ENCODE results near the gene ZFP36. TPM values are rescaled to one million over a fixed set of nuclear protein-coding genes. Genes with fewer than 3 reads are reported as not detected.
A peak's percentile ranks its signal among the peaks of the same experiment; 100 is the strongest.

Gene ZFP36, protein sequence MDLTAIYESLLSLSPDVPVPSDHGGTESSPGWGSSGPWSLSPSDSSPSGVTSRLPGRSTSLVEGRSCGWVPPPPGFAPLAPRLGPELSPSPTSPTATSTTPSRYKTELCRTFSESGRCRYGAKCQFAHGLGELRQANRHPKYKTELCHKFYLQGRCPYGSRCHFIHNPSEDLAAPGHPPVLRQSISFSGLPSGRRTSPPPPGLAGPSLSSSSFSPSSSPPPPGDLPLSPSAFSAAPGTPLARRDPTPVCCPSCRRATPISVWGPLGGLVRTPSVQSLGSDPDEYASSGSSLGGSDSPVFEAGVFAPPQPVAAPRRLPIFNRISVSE
- total RNA-seq: 100 to 1,000 TPM in 1 of 2 donors, 10 to 100 TPM in 1; 96.5 to 170 TPM

- no peaks in the 10 kb centered on the region for H3K27me3 ChIP-seq (replicated peaks; ENCODE audit: insufficient read depth)
- intact Hi-C loops (cut with DNase I): no loop called here
- peaks cover 8% of the 10 kb centered on the region for H3K4me1 ChIP-seq (replicated peaks)
- peak; percentile 92 for DNase-seq (ENCODE audit: low spot score)
- H3K9me3 ChIP-seq: no peaks in the 10 kb centered on the region
- peaks cover 8% of the 10 kb centered on the region in 2 donors for H3K36me3 ChIP-seq
- H3K27ac ChIP-seq: peak within 1 kb of the TSS; percentile 100
- under 1% methylated on average over 48 of the region's 56 CpGs for WGBS
- TF ChIP-seq, protein P1, sequence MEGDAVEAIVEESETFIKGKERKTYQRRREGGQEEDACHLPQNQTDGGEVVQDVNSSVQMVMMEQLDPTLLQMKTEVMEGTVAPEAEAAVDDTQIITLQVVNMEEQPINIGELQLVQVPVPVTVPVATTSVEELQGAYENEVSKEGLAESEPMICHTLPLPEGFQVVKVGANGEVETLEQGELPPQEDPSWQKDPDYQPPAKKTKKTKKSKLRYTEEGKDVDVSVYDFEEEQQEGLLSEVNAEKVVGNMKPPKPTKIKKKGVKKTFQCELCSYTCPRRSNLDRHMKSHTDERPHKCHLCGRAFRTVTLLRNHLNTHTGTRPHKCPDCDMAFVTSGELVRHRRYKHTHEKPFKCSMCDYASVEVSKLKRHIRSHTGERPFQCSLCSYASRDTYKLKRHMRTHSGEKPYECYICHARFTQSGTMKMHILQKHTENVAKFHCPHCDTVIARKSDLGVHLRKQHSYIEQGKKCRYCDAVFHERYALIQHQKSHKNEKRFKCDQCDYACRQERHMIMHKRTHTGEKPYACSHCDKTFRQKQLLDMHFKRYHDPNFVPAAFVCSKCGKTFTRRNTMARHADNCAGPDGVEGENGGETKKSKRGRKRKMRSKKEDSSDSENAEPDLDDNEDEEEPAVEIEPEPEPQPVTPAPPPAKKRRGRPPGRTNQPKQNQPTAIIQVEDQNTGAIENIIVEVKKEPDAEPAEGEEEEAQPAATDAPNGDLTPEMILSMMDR (IDR thresholded peaks at IDR 0.05): no peak
- TF ChIP-seq POLR2A (IDR thresholded peaks at IDR 0.05) (peak; percentile 96), POLR2AphosphoS5 (IDR thresholded peaks at IDR 0.05) (peak; percentile 94)
- H3K4me3 ChIP-seq: peak within 1 kb of the TSS; percentile 75 to 90
These were observed at the start of gene ZFP36 for GRCh38 chr19:39406656-39407409. Gene ZFP36 (plus strand): TSS chr19:39406847. CDS start chr19:39406905, 58 bp downstream.

- no peak for DNase-seq (ENCODE audit: low spot score)
- H3K9me3 ChIP-seq: no peaks in the 10 kb centered on the region
- no peaks in the 10 kb centered on the region for H3K27me3 ChIP-seq (replicated peaks; ENCODE audit: insufficient read depth)
- intact Hi-C loops (cut with DNase I): no loop called here
- no peaks in the 10 kb centered on the region for H3K4me1 ChIP-seq (replicated peaks)
- H3K36me3 ChIP-seq: peaks cover 14 to 16% of the 10 kb centered on the region in 2 donors
- 91% methylated on average over 3 of the region's 3 CpGs for WGBS
- TF ChIP-seq, protein P1 (IDR thresholded peaks at IDR 0.05): no peak
- TF ChIP-seq POLR2A (IDR thresholded peaks at IDR 0.05): no peak
- TF ChIP-seq POLR2AphosphoS5 (IDR thresholded peaks at IDR 0.05): no peak
- H3K27ac ChIP-seq: no peak overlapping the region
- no peak overlapping the region for H3K4me3 ChIP-seq
These were observed 47.6 kb upstream of the ZFP36 start for GRCh38 chr19:39359026-39359425.

- H3K9me3 ChIP-seq: no peaks in the 10 kb centered on the region
- no peak overlapping the region for H3K4me3 ChIP-seq
- H3K27me3 ChIP-seq (replicated peaks; ENCODE audit: insufficient read depth): no peaks in the 10 kb centered on the region
- no peaks in the 10 kb centered on the region for H3K4me1 ChIP-seq (replicated peaks)
- DNase-seq (ENCODE audit: low spot score): no peak
- 94% methylated on average over 1 of the region's 1 CpG for WGBS
- no peak for TF ChIP-seq POLR2A (IDR thresholded peaks at IDR 0.05)
- TF ChIP-seq POLR2AphosphoS5 (IDR thresholded peaks at IDR 0.05): no peak
- TF ChIP-seq, protein P1 (IDR thresholded peaks at IDR 0.05): no peak
- intact Hi-C loops (cut with DNase I): no loop called here
- no peak overlapping the region for H3K27ac ChIP-seq
- H3K36me3 ChIP-seq: peaks cover 14 to 16% of the 10 kb centered on the region in 2 donors
These were observed 46.0 kb upstream of the ZFP36 start for GRCh38 chr19:39360599-39360998.

- no peak for DNase-seq (ENCODE audit: low spot score)
- WGBS: 58% methylated on average over 6 of the region's 6 CpGs
- Histone ChIP-seq H3K27me3 (replicated peaks; ENCODE audit: insufficient read depth) (no peaks in the 10 kb centered on the region), H3K4me3 (no peak overlapping the region), H3K27ac (no peak overlapping the region), H3K36me3 (peaks cover 6 to 14% of the 10 kb centered on the region in 2 donors), H3K4me1 (replicated peaks) (no peaks in the 10 kb centered on the region), H3K9me3 (no peaks in the 10 kb centered on the region)
- intact Hi-C loops (cut with DNase I): no loop called here
- no peak for TF ChIP-seq POLR2A (IDR thresholded peaks at IDR 0.05)
- TF ChIP-seq, protein P1 (IDR thresholded peaks at IDR 0.05): no peak
- TF ChIP-seq POLR2AphosphoS5 (IDR thresholded peaks at IDR 0.05): no peak
These were observed 43.7 kb upstream of the ZFP36 start for GRCh38 chr19:39362682-39363657.

All from prostate gland (tissue), 2 donors.